ENCODE measurements around the gene RYR1. TPM values are rescaled to one million over a fixed set of nuclear protein-coding genes. Genes with fewer than 3 reads are reported as not detected.
"Not testable (repeated sequence)": the region's sequence is repeated elsewhere in the genome, so short reads cannot be mapped to it uniquely, and the experiment has no call there.

RYR1 gene
- total and polyA plus RNA-seq, 5 experiments from 2014 or later = 0.07 to 1.3 (median 0.93) TPM; not detected in 2

DNA sequence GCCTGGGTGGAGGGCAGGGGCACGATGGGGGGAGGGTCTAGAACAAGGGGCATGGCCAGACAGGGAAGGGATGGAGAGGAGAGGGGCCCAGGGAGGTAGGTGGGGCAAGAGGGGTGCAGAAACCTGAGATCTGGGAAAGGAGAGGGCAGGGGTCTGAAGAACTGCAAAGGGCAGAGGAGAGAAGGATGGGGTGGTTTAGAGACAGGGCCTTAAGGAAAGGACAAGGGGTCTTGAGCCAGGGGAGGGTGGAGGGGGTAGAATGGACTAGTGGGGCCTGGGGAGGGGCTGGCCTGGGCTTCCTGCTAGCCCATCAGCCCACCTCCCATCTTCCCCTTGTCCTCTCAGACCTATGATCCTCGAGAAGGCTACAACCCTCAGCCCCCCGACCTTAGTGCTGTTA lies 72.5 kb downstream of the RYR1 start:
- no peak for DNase-seq
- peaks cover 0 to 20% (median 2%) of the 10 kb centered on the region in 5 donors for H3K27me3 Mint-ChIP-seq
- peaks cover 4 to 9% (median 6%) of the 10 kb centered on the region in 4 donors for H3K4me1 Mint-ChIP-seq
- POLR2A ChIA-PET = interaction anchor here (0.6 kb wide), 1 partner anchor 1054 kb away, joined by 3 read pairs; no protein-coding TSS in a partner anchor
- no peak overlapping the region for H3K4me3 Mint-ChIP-seq
- peaks cover 0 to 2% (median 0%) of the 10 kb centered on the region in 9 donors for H3K9me3 Mint-ChIP-seq
- no peak overlapping the region for H3K27ac Mint-ChIP-seq
- H3K36me3 Mint-ChIP-seq = no peaks in the 10 kb centered on the region
- ATAC-seq = no peak

DNA sequence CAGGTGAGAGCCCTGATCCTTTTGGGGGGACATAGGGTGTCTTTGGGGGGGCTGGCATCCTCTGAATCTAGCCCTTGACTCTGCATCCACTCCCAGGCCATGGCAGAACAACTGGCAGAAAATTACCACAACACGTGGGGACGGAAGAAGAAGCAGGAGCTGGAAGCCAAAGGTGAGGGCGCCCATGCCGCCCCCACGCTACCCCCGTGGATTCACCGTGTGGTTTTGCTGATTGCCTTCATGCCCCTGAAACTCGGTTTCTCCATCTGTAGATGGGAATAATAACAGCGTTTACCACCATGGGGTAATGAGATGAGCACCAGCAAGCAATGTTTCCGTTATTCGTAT lies 72.9 kb downstream of the RYR1 start:
- H3K36me3 Mint-ChIP-seq = no peaks in the 10 kb centered on the region
- ATAC-seq (no peak), DNase-seq (no peak)
- peaks cover 0 to 2% (median 0%) of the 10 kb centered on the region in 9 donors for H3K9me3 Mint-ChIP-seq
- peaks cover 0 to 22% (median 6%) of the 10 kb centered on the region in 5 donors for H3K27me3 Mint-ChIP-seq
- peaks cover 4 to 9% (median 6%) of the 10 kb centered on the region in 4 donors for H3K4me1 Mint-ChIP-seq
- POLR2A ChIA-PET = interaction anchor here (0.6 kb wide), 2 partner anchors 609 to 1053 kb away, joined by 3 read pairs; no protein-coding TSS in a partner anchor
- H3K27ac Mint-ChIP-seq = peak overlapping the region in 1 of 10 donors; percentile 68
- H3K4me3 Mint-ChIP-seq = peak overlapping the region in 3 of 10 donors; percentile 13 to 70 (median 61)

DNA sequence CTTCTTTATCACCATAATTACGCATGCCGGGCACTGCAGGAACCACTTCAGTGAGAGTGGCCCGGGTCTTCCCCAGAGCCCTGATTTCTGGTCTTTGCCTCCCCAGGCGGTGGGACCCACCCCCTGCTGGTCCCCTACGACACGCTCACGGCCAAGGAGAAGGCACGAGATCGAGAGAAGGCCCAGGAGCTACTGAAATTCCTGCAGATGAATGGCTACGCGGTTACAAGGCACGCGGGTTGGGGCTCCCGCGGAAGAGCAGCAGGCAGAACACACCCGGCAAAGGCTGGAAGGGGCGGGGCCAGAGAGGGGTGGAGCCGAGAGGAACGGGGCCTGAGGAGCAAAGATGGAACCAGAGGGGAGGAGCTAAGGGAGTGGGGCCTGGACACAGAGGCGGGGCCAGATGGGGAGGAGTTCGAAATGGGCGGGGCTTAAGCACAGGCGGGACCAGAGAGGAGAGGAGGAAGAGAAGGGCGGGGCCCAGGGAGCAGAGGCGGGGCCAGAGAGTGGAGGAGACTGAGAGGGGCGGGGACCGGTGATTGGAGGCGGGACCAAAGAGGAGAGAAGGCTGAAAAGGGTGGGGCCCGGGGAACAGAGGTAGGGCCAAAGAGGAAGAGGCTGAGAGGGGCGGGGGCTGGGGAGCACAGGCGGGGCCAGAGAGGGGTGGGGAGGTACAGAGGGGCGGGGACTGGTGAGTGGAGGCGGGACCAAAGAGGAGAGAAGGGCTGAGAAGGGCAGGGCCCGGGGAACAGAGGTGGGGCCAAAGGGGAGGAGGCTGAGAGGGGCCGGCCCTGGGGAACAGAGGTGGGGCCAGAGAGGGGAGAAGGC lies 73.4 kb downstream of the RYR1 start:
- no peaks in the 10 kb centered on the region for H3K36me3 Mint-ChIP-seq
- H3K27me3 Mint-ChIP-seq = peaks cover 0 to 25% (median 9%) of the 10 kb centered on the region in 5 donors
- peak; percentile 50 to 83 (median 72) for DNase-seq
- ATAC-seq = peak; percentile 83 to 88
- peak overlapping the region in 1 of 10 donors; percentile 68 for H3K27ac Mint-ChIP-seq
- POLR2A ChIA-PET = interaction anchor here (0.6 kb wide), 1 partner anchor 610 kb away, joined by 3 read pairs; no protein-coding TSS in a partner anchor
- H3K9me3 Mint-ChIP-seq = no peaks in the 10 kb centered on the region
- peaks cover 4 to 9% (median 6%) of the 10 kb centered on the region in 4 donors for H3K4me1 Mint-ChIP-seq
- H3K4me3 Mint-ChIP-seq = peak overlapping the region in 4 of 10 donors; percentile 13 to 70 (median 53)

DNA sequence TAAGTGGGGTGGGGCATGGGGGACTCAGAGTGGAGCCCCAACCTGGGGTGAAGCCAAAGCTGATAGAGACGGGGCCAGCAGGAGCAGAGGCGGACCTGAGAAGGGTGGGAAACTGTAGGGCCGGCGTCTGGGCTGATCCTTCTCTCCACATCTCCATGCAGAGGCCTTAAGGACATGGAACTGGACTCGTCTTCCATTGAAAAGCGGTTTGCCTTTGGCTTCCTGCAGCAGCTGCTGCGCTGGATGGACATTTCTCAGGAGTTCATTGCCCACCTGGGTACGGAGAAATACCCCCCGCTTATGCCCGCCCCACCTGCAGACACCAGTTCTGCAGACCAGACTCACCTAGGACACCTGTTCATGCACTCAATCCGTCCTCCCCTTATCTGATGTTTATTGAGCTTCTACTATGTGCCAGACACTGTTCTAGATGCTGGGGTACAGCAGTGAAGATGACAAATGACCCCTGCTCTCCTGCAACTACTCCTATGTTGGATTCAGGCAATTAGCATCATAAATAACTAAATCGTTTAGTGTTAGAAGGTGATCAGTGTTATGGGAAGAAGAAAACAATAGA lies 74.1 kb downstream of the RYR1 start:
- no peak for DNase-seq
- Mint-ChIP-seq H3K27ac (no peak overlapping the region), H3K9me3 (no peaks in the 10 kb centered on the region), H3K36me3 (no peaks in the 10 kb centered on the region), H3K4me1 (peaks cover 4 to 9% (median 5%) of the 10 kb centered on the region in 4 donors), H3K4me3 (peak overlapping the region in 3 of 10 donors; percentile 15 to 61 (median 30)), H3K27me3 (peaks cover 0 to 25% (median 9%) of the 10 kb centered on the region in 5 donors)
- POLR2A ChIA-PET = no interaction called here
- ATAC-seq = no peak

DNA sequence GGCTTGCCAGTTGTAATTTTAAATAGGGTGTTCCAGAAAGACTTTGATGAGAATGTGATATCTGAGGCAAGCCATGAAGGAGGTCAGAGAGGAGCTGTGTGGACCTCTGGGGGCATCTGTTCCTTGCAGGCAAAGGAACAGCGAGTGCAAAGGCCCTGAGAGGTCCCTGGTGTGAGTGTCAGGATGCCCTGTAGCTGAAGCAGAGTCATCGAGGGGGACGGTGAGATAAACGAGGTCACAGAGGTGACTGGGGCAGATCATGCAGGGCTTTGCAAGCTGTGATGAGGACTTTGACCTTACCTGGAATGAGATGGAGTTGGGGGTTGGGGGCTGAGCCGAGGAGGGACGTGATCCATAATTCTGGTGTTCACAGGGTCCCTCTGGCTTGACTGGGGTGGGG lies 75.0 kb downstream of the RYR1 start:
- Mint-ChIP-seq H3K27ac (no peak overlapping the region), H3K4me1 (peaks cover 4 to 9% (median 5%) of the 10 kb centered on the region in 4 donors), H3K36me3 (no peaks in the 10 kb centered on the region), H3K4me3 (peak overlapping the region in 1 of 10 donors; percentile 22), H3K9me3 (no peaks in the 10 kb centered on the region), H3K27me3 (peaks cover 0 to 25% (median 9%) of the 10 kb centered on the region in 5 donors)
- POLR2A ChIA-PET = no interaction called here
- DNase-seq = no peak
- no peak for ATAC-seq

DNA sequence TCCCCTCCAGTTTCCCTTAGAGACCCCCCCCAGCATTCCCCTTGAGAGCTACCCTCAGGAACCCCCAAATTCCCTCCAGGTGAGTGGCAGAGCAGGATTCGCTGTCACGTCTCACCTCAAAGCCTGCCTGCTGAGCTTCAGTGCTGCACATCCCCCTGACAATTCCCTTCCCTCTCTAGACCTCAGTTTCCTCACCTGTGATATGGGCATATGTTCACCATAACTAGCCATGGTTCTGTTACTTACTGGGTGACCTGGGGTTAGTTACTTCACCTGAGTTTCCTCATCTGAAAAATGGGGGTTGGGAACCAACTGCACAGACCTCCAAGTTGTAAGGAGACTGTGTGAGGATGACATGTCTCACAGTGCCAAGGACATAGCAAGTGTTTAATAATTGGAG lies 75.5 kb downstream of the RYR1 start:
- H3K9me3 Mint-ChIP-seq = no peaks in the 10 kb centered on the region
- H3K27me3 Mint-ChIP-seq = peaks cover 0 to 25% (median 9%) of the 10 kb centered on the region in 5 donors
- H3K27ac Mint-ChIP-seq = peak overlapping the region in 1 of 10 donors; percentile 56
- H3K4me3 Mint-ChIP-seq = no peak overlapping the region
- H3K36me3 Mint-ChIP-seq = no peaks in the 10 kb centered on the region
- no peak for ATAC-seq
- POLR2A ChIA-PET = no interaction called here
- DNase-seq = no peak
- H3K4me1 Mint-ChIP-seq = peaks cover 6 to 9% (median 8%) of the 10 kb centered on the region in 4 donors

DNA sequence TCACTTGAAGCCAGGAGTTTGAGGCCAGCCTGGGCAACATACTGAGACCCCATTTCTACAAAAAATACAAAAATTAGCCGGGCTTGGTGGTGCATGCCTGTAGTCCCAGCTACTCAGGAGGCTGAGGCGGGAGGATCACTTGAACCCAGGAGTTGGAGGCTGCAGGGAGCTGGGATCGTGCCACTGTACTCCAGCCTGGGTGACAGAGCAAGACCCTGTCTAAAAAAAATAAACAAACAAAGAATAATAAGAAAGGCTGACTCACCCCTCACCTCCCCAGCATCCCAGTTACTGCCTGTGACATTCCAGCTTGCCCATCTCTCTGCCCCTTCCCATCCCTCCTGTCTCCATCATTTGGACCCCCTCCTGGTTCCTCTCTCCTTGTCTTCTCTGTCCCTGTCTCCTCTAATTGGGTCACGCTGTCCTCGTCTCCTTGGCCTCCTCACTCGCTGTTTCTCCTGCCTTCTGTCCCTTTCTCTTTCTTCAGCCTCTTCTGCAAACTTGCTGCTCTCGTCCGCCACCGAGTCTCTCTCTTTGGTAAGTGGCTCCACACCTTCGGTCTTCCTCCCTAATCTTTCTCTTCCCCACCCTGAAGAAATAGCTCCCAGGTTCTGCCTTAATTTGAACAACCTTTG lies 77.7 kb downstream of the RYR1 start:
- Mint-ChIP-seq H3K9me3 (no peaks in the 10 kb centered on the region), H3K27me3 (peaks cover 0 to 21% (median 9%) of the 10 kb centered on the region in 5 donors), H3K4me1 (peaks cover 10 to 16% (median 12%) of the 10 kb centered on the region in 4 donors), H3K4me3 (no peak overlapping the region), H3K36me3 (no peaks in the 10 kb centered on the region), H3K27ac (peak overlapping the region in 1 of 10 donors; percentile 39)
- no peak for ATAC-seq
- DNase-seq = no peak
- POLR2A ChIA-PET = no interaction called here

DNA sequence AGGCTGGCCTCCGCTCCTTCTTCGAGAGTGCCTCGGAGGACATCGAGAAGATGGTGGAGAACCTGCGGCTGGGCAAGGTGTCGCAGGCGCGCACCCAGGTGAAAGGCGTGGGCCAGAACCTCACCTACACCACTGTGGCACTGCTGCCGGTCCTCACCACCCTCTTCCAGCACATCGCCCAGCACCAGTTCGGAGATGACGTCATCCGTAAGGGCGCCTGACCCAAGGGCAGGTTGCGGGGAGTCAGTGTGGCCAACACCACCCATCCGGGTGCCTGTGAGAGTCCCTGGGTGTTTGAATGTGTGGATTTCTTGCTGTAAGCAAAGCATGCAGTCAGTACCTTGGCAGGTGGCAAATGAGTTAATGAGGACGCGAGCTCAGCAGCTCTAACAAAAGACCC lies 78.8 kb downstream of the RYR1 start:
- no peaks in the 10 kb centered on the region for H3K9me3 Mint-ChIP-seq
- peaks cover 6 to 7% (median 7%) of the 10 kb centered on the region in 4 donors for H3K4me1 Mint-ChIP-seq
- H3K27me3 Mint-ChIP-seq = peaks cover 0 to 21% (median 9%) of the 10 kb centered on the region in 5 donors
- H3K27ac Mint-ChIP-seq = no peak overlapping the region
- no peak overlapping the region for H3K4me3 Mint-ChIP-seq
- DNase-seq = no peak
- no peaks in the 10 kb centered on the region for H3K36me3 Mint-ChIP-seq
- POLR2A ChIA-PET = interaction anchor here (0.5 kb wide), 1 partner anchor 161 kb away, joined by 3 read pairs; no protein-coding TSS in a partner anchor
- ATAC-seq = no peak

DNA sequence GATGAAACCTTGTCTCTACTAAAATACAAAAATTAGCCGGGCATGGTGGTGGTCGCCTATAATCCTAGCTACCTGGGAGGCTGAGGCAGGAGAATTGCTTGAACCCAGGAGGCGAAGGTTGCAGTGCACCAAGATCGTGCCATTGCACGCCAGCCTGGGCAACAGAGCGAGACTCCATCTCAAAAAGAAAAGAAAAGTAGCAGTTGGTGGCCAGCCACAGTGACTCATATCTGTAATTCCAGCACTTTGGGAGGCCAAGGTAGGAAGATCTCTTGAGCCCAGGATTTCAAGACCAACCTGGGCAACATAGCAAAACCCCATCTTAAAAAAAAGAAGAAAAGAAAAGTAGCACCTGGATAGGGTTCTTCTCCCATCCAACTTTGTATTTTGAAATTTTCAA lies 79.7 kb downstream of the RYR1 start:
- peaks cover 0 to 21% (median 9%) of the 10 kb centered on the region in 5 donors for H3K27me3 Mint-ChIP-seq
- not testable (repeated sequence) for ATAC-seq, H3K27ac Mint-ChIP-seq, H3K36me3 Mint-ChIP-seq, H3K4me3 Mint-ChIP-seq, H3K9me3 Mint-ChIP-seq, DNase-seq, H3K4me1 Mint-ChIP-seq
- POLR2A ChIA-PET = interaction anchor here (1.1 kb wide), 1 partner anchor 110 kb away, joined by 4 read pairs; the partner anchor contains the start of gene FAM98C

DNA sequence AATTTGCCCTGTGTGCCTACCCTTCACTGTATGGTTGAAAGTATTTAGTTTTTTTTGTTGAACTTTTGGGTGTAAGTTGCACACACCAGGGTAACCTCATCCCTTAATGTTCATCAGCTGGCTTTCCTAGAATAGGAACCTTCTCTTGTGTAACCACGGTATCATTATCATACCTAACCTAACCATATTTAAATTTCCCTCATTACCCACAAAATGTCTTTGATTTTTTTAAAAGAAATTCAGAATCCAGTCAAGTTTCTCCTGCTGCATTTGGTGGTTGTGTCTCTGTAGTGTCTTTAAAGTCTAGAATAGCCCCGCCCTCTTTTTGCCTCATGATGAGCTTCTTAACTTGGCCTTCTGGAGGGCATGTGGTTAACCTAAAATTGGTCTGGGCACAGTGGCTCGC lies 80.3 kb downstream of the RYR1 start:
- POLR2A ChIA-PET = interaction anchor here (0.7 to 1.3 kb wide), 3 partner anchors 25 to 111 kb away, joined by 3 to 4 read pairs (median 4); partner anchors contain the start of gene FAM98C
- H3K27me3 Mint-ChIP-seq = peaks cover 0 to 17% (median 9%) of the 10 kb centered on the region in 5 donors
- no peaks in the 10 kb centered on the region for H3K36me3 Mint-ChIP-seq
- peak in 2 of 10 donors; percentile 10 to 14 for DNase-seq
- H3K9me3 Mint-ChIP-seq = no peaks in the 10 kb centered on the region
- peak in 1 of 2 donors; percentile 29 for ATAC-seq
- H3K4me3 Mint-ChIP-seq = peak overlapping the region in 1 of 10 donors; percentile 36
- peaks cover 6 to 7% (median 7%) of the 10 kb centered on the region in 4 donors for H3K4me1 Mint-ChIP-seq
- H3K27ac Mint-ChIP-seq = no peak overlapping the region

DNA sequence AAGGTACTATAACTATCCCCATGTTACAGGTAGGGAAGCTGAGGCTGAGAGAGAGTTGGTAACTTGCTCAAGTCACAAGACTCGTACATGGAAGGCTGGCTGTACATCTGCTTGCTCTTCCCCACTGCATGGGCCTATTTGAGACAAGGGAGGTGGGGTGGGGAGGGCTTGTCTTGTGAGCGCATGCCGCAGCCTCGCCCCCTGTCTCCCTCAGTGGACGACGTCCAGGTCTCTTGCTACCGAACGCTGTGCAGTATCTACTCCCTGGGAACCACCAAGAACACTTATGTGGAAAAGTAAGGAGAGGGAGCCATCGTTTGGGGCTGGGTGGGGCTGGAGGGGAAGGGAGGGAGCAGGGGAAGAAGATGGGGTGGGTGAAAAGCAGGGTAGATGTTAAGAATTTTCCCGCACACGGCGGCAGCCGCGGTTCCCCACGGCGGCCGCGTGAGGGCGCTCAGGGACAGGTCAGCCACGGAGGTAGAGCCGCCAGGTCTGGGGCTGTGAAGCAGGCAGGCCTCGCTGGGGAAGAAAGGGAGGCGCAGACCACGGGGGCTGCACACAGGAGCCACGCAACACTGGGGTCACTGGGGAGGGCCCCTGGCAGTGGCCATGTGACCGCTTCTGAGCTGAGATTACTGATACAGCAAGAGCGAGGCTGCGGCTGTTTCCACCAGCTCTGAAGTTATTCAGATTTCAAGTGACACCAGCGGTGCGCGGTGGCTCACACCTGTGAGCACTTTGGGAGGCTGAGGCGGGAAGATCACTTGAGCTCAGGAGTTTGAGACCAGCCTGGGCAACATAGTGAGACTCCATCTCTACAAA lies 81.5 kb downstream of the RYR1 start:
- Mint-ChIP-seq H3K4me1 (peaks cover 6 to 7% (median 7%) of the 10 kb centered on the region in 4 donors), H3K9me3 (no peaks in the 10 kb centered on the region), H3K27me3 (peaks cover 0 to 13% (median 4%) of the 10 kb centered on the region in 5 donors), H3K27ac (peak overlapping the region in 5 of 10 donors; percentile 5 to 70 (median 43)), H3K36me3 (no peaks in the 10 kb centered on the region), H3K4me3 (no peak overlapping the region)
- POLR2A ChIA-PET = interaction anchor here (0.6 to 1.8 kb wide), 6 partner anchors 24 to 694 kb away, joined by 3 to 11 read pairs (median 3); partner anchors contain the start of gene FAM98C
- ATAC-seq (peak; percentile 93 to 96), DNase-seq (peak; percentile 51 to 83 (median 74))

All from naive thymus-derived CD8-positive, alpha-beta T cell (primary cell).